ENCODE data around the gene DNAJA4.

Gene DNAJA4

GRCh38 chr15:78311292-78311691 is 46.9 kb downstream of the DNAJA4 start:
- in situ Hi-C loops (cut with HindIII; ENCODE audit: low sequenced_read_pairs) = loop anchor here (25.0 kb wide), 1 partner anchor 101 kb away; no protein-coding TSS in a partner anchor

GRCh38 chr15:78312536-78312935 is 48.2 kb downstream of the DNAJA4 start:
- in situ Hi-C loops (cut with HindIII; ENCODE audit: low sequenced_read_pairs) = loop anchor here (25.0 kb wide), 1 partner anchor 100 kb away; no protein-coding TSS in a partner anchor

- in situ Hi-C loops (cut with HindIII; ENCODE audit: low sequenced_read_pairs) = loop anchor here (25.0 kb wide), 1 partner anchor 99 kb away; no protein-coding TSS in a partner anchor
Measured at GRCh38 chr15:78312957-78313356, 48.6 kb downstream of the DNAJA4 start.

GRCh38 chr15:78313383-78313782 is 49.0 kb downstream of the DNAJA4 start:
- in situ Hi-C loops (cut with HindIII; ENCODE audit: low sequenced_read_pairs) = loop anchor here (25.0 kb wide), 1 partner anchor 99 kb away; no protein-coding TSS in a partner anchor

- in situ Hi-C loops (cut with HindIII; ENCODE audit: low sequenced_read_pairs) = loop anchor here (25.0 kb wide), 1 partner anchor 98 kb away; no protein-coding TSS in a partner anchor
Measured at GRCh38 chr15:78314181-78314581, 49.8 kb downstream of the DNAJA4 start.

GRCh38 chr15:78315686-78316282 is 51.4 kb downstream of the DNAJA4 start:
- in situ Hi-C loops (cut with HindIII; ENCODE audit: low sequenced_read_pairs) = loop anchor here (25.0 kb wide), 1 partner anchor 97 kb away; no protein-coding TSS in a partner anchor

GRCh38 chr15:78316283-78317083 is 52.1 kb downstream of the DNAJA4 start:
- in situ Hi-C loops (cut with HindIII; ENCODE audit: low sequenced_read_pairs) = loop anchor here (25.0 kb wide), 1 partner anchor 96 kb away; no protein-coding TSS in a partner anchor

GRCh38 chr15:78317145-78317836 is 52.9 kb downstream of the DNAJA4 start:
- in situ Hi-C loops (cut with HindIII; ENCODE audit: low sequenced_read_pairs) = loop anchor here (25.0 kb wide), 1 partner anchor 95 kb away; no protein-coding TSS in a partner anchor

GRCh38 chr15:78319588-78319987 is 55.2 kb downstream of the DNAJA4 start:
- in situ Hi-C loops (cut with HindIII; ENCODE audit: low sequenced_read_pairs) = loop anchor here (25.0 kb wide), 1 partner anchor 93 kb away; no protein-coding TSS in a partner anchor

GRCh38 chr15:78320183-78320582 is 55.8 kb downstream of the DNAJA4 start:
- in situ Hi-C loops (cut with HindIII; ENCODE audit: low sequenced_read_pairs) = loop anchor here (25.0 kb wide), 1 partner anchor 92 kb away; no protein-coding TSS in a partner anchor

GRCh38 chr15:78321041-78321570 is 56.7 kb downstream of the DNAJA4 start:
- in situ Hi-C loops (cut with HindIII; ENCODE audit: low sequenced_read_pairs) = loop anchor here (25.0 kb wide), 1 partner anchor 91 kb away; no protein-coding TSS in a partner anchor

GRCh38 chr15:78321786-78322185 is 57.4 kb downstream of the DNAJA4 start:
- in situ Hi-C loops (cut with HindIII; ENCODE audit: low sequenced_read_pairs) = loop anchor here (25.0 kb wide), 1 partner anchor 91 kb away; no protein-coding TSS in a partner anchor

GRCh38 chr15:78322243-78322642 is 57.9 kb downstream of the DNAJA4 start:
- in situ Hi-C loops (cut with HindIII; ENCODE audit: low sequenced_read_pairs) = loop anchor here (25.0 kb wide), 1 partner anchor 90 kb away; no protein-coding TSS in a partner anchor

- in situ Hi-C loops (cut with HindIII; ENCODE audit: low sequenced_read_pairs) = loop anchor here (25.0 kb wide), 1 partner anchor 89 kb away; no protein-coding TSS in a partner anchor
Measured at GRCh38 chr15:78322724-78323521, 58.6 kb downstream of the DNAJA4 start.

- in situ Hi-C loops (cut with HindIII; ENCODE audit: low sequenced_read_pairs) = loop anchor here (25.0 kb wide), 1 partner anchor 89 kb away; no protein-coding TSS in a partner anchor
Measured at GRCh38 chr15:78323693-78324092, 59.3 kb downstream of the DNAJA4 start.

- in situ Hi-C loops (cut with HindIII; ENCODE audit: low sequenced_read_pairs) = loop anchor here (25.0 kb wide), 1 partner anchor 88 kb away; no protein-coding TSS in a partner anchor
Measured at GRCh38 chr15:78324144-78324543, 59.8 kb downstream of the DNAJA4 start.

GRCh38 chr15:78325092-78325843 is 60.9 kb downstream of the DNAJA4 start:
- in situ Hi-C loops (cut with HindIII; ENCODE audit: low sequenced_read_pairs) = no loop called here

- in situ Hi-C loops (cut with HindIII; ENCODE audit: low sequenced_read_pairs) = no loop called here
Measured at GRCh38 chr15:78327466-78327865, 63.1 kb downstream of the DNAJA4 start.

GRCh38 chr15:78329625-78330024 is 65.3 kb downstream of the DNAJA4 start:
- in situ Hi-C loops (cut with HindIII; ENCODE audit: low sequenced_read_pairs) = no loop called here

All from DLD1 (cell line).